SK-N-MC (cell line): ENCODE measurements around the gene APRT.

Source experiments
- EZH2 ChIP-seq: fragments of 200-600 bp; sonication (generic); IDR thresholded peaks from one replicate; pipeline ENCODE4 v1.6.1; 2017; ENCODE audit warnings: antibody characterized with exemption
- FOXP2 ChIP-seq: optimal IDR thresholded peaks from 2 replicates; pipeline ENCODE3; 2011; ENCODE audit warnings: mild to moderate bottlenecking, moderate library complexity; ENCODE audit not compliant: insufficient read depth; ENCODE audit errors: extremely low read length, control extremely low read depth
- POLR2AphosphoS5 ChIP-seq: IDR thresholded peaks from 2 replicates; pipeline ENCODE4 v1.6.1; 2012; ENCODE audit warnings: mild to moderate bottlenecking, low read depth, low read length, borderline replicate concordance

- TF ChIP-seq POLR2AphosphoS5 (no peak), EZH2 (no peak), FOXP2 (no peak)
These were observed 26.9 kb downstream of the APRT start for GRCh38 chr16:88784856-88785105.
